NCI-H345 (cell line): ENCODE data around the gene ZDHHC13.

Source experiments
- DNase-seq: peaks from one replicate; lab custom pipeline; 2025; lab: John Stamatoyannopoulos, UW

Gene ZDHHC13

DNA sequence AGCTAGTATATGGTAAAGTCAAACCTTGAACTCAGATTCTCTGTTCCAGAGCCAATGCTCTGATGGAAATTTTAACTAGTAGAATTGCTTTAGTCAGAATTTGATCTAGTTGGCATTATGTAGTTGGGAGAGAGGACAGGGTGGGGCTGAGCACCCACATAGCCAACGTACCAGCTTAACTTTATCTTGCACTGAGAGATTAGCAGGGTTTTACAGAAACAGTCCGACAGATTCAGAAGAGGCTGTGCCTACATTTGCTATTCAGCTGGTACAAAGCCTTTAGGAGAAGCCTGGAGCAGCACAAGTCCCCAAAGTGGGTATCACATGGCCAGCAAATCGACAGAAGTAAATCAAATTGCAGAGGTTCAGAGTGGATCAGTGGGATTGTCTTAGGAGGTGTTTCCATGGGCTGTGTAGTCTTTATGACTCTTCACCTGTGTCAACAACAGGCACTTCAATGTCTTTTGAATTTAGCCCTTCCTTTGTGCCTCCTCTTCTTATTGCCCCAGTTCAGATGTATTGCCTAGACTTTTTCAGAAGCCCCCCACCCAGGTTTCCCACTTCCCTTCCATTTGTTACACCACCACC lies 92.1 kb downstream of the ZDHHC13 start:
- DNase-seq, result no peak

- no peak for DNase-seq
Observed at GRCh38 chr11:19209617-19210370, 92.8 kb downstream of the ZDHHC13 start.

DNA sequence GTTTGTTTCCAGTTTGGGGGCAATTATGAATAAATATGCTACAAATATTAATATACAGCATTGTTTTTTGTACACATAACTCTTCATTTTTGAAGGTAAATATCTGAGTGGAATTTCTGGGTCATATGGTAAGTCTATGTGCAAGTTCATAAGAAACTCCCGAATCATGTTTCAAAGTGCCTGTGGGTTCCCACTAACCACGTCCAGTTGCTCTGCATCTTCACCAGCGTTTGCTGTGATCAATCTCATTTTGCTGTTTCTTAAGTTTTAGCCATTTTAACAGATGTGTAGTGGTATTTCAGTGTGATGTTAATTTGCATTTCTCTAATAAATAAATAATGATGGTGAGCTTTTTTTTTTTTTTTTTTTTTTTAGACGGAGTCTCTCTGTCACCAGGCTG lies 99.1 kb downstream of the ZDHHC13 start:
- DNase-seq, result no peak

DNA sequence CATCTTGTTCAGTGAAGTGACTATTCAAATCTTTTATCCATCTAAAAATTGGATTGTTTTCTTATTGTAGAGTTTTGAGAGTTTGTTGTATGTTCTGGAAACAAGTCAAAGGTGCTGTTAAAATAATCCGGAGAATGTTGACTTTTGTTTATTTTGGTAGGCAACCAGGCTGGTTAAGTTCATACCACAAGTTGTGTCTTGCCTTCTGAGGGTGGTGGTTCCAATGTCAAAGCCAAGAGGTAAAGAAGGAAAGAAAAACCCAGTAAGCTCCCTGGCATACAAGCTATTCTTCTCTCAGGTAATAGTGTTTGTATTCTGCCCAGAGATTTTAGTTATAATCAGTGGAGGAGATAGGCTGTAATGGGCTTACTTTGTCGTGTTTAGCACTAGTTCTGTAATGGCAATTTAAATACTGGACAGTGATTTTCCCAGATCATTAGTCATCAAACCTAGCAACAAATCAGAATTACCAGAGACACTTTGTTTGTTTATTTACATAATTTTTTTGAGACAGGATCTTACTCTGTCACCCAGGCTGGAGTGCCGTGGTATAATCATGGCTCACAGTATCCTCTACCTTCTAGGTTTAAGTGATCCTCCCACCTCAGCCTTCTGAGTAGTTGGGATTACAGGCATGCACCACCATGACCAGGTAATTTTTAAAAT lies 99.9 kb downstream of the ZDHHC13 start:
- no peak for DNase-seq

DNA sequence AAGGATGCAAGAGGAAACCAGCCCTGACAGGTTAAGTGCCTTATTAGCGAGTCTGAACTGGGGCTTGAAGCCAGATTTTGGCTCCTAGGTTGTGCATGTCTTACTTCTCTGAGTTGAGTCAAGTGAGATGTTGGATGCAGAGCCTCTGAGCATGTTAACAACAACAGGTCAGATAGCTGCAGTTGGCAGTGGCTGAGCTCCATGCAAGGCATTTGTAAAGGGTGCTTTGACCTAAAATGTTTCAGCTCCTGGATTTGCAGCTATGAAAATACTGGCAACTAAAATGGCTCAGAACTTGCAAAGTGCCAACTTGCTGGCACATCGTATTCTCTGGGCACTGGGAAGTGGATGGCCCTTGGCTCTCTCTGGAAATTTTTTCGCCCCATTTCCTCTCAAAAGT lies 101.2 kb downstream of the ZDHHC13 start:
- peak; percentile 50 for DNase-seq

- peak; percentile 55 for DNase-seq
Observed at GRCh38 chr11:19218786-19219460, 102.0 kb downstream of the ZDHHC13 start.

- DNase-seq, result no peak
Observed at GRCh38 chr11:19220903-19221724, 104.1 kb downstream of the ZDHHC13 start.

DNA sequence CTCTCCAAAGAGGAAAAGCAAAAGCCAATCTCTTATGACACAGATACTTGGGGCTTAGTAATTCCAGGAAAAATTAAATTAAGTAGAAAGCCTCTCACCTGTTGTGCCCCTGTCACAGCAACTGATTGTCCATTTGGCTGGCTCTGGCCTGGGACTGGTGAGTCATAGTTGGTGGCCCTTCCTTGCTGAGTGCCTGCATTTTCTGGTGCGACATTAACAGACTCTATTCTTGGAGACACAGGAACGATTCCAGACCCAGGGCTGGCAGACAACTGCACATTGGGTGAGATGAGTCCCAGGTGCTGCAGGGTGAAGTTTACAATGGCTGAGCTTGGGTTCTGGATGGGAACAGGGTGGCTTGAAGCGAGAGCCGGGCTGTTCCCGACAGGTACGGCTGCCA lies 108.2 kb downstream of the ZDHHC13 start:
- DNase-seq, result no peak

- DNase-seq, result no peak
Observed at GRCh38 chr11:19225581-19225980, 108.6 kb downstream of the ZDHHC13 start.
